Measurements from ENCODE around the gene NCEH1. TPM values are rescaled to one million over a fixed set of nuclear protein-coding genes. Genes with fewer than 3 reads are reported as not detected.
A peak's percentile ranks its signal among the peaks of the same experiment; 100 is the strongest.

The NCEH1 gene
- total and polyA plus RNA-seq, 2 of the 13 experiments (the other 11 are each of a cell fraction or from before 2014, with no cell fraction given): 12.9 to 21.4 TPM

DNA sequence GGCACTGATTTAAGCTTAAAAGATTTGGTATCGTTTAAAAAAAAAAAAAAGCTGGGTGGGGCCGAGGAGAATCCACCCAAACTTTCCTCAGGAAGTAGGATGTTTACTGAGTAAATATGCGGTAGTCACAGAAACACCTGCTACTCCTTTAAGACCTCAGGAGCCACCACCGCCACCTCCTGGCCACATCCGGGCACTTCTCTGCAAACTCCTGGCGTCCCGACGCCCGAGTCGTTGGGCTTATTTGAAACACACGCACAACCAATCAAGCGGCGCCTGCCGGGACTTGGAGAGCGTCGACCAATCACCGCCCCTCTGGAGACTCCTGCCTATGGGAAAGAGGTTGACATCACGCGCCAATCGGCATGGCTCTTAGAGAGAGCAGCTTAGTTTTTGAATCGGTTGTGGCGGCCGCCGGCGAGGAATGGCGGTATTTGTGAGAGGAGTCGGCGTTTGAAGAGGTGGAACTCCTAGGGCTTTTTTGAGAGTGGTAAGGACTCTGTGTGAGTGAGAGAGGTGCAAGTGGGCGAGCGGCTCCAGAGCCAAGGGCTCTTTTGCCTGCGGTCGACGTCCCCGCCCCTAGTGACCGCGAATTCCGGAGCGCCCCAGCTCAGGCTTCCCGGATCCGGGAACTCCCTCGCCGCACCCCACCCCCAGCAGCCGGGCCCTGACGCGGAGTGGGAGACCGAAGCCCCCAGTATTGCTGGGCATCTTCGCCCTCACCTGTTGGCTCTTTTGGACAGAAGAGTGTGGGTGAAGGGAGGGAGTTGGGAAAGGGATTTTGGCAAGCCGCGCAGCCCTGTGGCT lies 39.7 kb upstream of the NCEH1 start, which contains the start of gene ECT2 (continued):
- TF ChIP-seq HMGXB3 (CRISPR knock-in tag; IDR thresholded peaks at IDR 0.05; ENCODE audit: borderline replicate concordance) (peak; percentile 79), ZNF136 (CRISPR knock-in tag; IDR thresholded peaks at IDR 0.05; ENCODE audit: low read depth) (no peak), ZNF652 (CRISPR knock-in tag; IDR thresholded peaks at IDR 0.05; ENCODE audit: borderline replicate concordance, low read depth) (peak; percentile 11; the same call in 1 of the 2 replicates), ELF3 (CRISPR knock-in tag; IDR thresholded peaks at IDR 0.05) (0 out of 2 replicates have a peak, but pooled peaks have one; percentile 16), HIVEP1 (CRISPR knock-in tag; IDR thresholded peaks at IDR 0.05) (peak; percentile 62; the same call in 1 of the 2 replicates), ZNF781 (CRISPR knock-in tag; IDR thresholded peaks at IDR 0.05; ENCODE audit: borderline replicate concordance, not compliant biosample characterization) (no peak), CEBPG (CRISPR knock-in tag; IDR thresholded peaks at IDR 0.05) (no peak), ZNF549 (CRISPR knock-in tag; IDR thresholded peaks at IDR 0.05) (no peak), KDM5A (IDR thresholded peaks at IDR 0.05; ENCODE audit: borderline replicate concordance, low read length) (peak; percentile 69), DR1 (CRISPR knock-in tag; IDR thresholded peaks at IDR 0.05) (peak; percentile 74; the same call in 1 of the 2 replicates)
- TF ChIP-seq, protein P1, sequence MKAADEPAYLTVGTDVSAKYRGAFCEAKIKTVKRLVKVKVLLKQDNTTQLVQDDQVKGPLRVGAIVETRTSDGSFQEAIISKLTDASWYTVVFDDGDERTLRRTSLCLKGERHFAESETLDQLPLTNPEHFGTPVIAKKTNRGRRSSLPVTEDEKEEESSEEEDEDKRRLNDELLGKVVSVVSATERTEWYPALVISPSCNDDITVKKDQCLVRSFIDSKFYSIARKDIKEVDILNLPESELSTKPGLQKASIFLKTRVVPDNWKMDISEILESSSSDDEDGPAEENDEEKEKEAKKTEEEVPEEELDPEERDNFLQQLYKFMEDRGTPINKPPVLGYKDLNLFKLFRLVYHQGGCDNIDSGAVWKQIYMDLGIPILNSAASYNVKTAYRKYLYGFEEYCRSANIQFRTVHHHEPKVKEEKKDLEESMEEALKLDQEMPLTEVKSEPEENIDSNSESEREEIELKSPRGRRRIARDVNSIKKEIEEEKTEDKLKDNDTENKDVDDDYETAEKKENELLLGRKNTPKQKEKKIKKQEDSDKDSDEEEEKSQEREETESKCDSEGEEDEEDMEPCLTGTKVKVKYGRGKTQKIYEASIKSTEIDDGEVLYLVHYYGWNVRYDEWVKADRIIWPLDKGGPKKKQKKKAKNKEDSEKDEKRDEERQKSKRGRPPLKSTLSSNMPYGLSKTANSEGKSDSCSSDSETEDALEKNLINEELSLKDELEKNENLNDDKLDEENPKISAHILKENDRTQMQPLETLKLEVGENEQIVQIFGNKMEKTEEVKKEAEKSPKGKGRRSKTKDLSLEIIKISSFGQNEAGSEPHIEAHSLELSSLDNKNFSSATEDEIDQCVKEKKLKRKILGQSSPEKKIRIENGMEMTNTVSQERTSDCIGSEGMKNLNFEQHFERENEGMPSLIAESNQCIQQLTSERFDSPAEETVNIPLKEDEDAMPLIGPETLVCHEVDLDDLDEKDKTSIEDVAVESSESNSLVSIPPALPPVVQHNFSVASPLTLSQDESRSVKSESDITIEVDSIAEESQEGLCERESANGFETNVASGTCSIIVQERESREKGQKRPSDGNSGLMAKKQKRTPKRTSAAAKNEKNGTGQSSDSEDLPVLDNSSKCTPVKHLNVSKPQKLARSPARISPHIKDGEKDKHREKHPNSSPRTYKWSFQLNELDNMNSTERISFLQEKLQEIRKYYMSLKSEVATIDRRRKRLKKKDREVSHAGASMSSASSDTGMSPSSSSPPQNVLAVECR (CRISPR knock-in tag; IDR thresholded peaks at IDR 0.05; ENCODE audit: borderline replicate concordance): peak; percentile 86
- TF ChIP-seq, protein P2, sequence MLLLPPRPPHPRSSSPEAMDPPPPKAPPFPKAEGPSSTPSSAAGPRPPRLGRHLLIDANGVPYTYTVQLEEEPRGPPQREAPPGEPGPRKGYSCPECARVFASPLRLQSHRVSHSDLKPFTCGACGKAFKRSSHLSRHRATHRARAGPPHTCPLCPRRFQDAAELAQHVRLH (CRISPR knock-in tag; IDR thresholded peaks at IDR 0.05; ENCODE audit: borderline replicate concordance, low read depth): 0 out of 2 replicates have a peak, but pooled peaks have one; percentile 27
- TF ChIP-seq, protein P3, sequence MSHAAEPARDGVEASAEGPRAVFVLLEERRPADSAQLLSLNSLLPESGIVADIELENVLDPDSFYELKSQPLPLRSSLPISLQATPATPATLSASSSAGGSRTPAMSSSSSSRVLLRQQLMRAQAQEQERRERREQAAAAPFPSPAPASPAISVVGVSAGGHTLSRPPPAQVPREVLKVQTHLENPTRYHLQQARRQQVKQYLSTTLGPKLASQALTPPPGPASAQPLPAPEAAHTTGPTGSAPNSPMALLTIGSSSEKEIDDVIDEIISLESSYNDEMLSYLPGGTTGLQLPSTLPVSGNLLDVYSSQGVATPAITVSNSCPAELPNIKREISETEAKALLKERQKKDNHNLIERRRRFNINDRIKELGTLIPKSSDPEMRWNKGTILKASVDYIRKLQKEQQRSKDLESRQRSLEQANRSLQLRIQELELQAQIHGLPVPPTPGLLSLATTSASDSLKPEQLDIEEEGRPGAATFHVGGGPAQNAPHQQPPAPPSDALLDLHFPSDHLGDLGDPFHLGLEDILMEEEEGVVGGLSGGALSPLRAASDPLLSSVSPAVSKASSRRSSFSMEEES (CRISPR knock-in tag; IDR thresholded peaks at IDR 0.05): peak; percentile 33; the same call in 1 of the 2 replicates
